DOHH2 (cell line): ENCODE results near the gene PLSCR2.

Experiments
- H3F3A ChIP-seq: fragments of 200-600 bp; sonication (generic), shearing (Covaris generic); 2 replicates; pipeline ENCODE4 v1.6.0; 2016; ENCODE audit warnings: antibody characterized with exemption, mild to moderate bottlenecking; ENCODE audit not compliant: control insufficient read depth, insufficient read depth
- H3K27ac ChIP-seq: fragments of 200-600 bp; sonication (generic); 2 replicates; pipeline ENCODE4 v1.5.1; 2014; ENCODE audit warnings: low read depth, mild to moderate bottlenecking, low read length, moderate library complexity
- H3K27me3 ChIP-seq: fragments of 200-600 bp; sonication (generic); 2 replicates; pipeline ENCODE4 v1.6.1; 2014; ENCODE audit warnings: mild to moderate bottlenecking, low read length, mixed read lengths; ENCODE audit not compliant: control insufficient read depth
- H3K36me3 ChIP-seq: fragments of 200-600 bp; sonication (generic); 2 replicates; pipeline ENCODE4 v1.6.1; 2014; ENCODE audit warnings: mild to moderate bottlenecking, low read length, moderate library complexity, mixed read lengths; ENCODE audit not compliant: control insufficient read depth
- H3K4me1 ChIP-seq: fragments of 200-600 bp; sonication (generic); 2 replicates; pipeline ENCODE4 v1.6.1; 2014; ENCODE audit warnings: mild to moderate bottlenecking, low read length, mixed read lengths; ENCODE audit not compliant: control insufficient read depth
- H3K4me2 ChIP-seq: fragments of 200-600 bp; sonication (generic); 2 replicates; pipeline ENCODE4 v1.6.0; 2014; ENCODE audit warnings: mild to moderate bottlenecking, low read length, moderate library complexity
- H3K4me3 ChIP-seq: fragments of 200-600 bp; sonication (generic); 2 replicates; pipeline ENCODE4 v1.5.1; 2014; ENCODE audit warnings: mild to moderate bottlenecking, low read length, mixed read lengths
- H3K79me2 ChIP-seq: fragments of 200-600 bp; sonication (generic); 2 replicates; pipeline ENCODE4 v1.6.1; 2014; ENCODE audit warnings: mild to moderate bottlenecking, low read length, mixed read lengths; ENCODE audit not compliant: control insufficient read depth
- H3K9me2 ChIP-seq: fragments of 200-600 bp; sonication (generic); replicated peaks from 2 replicates; pipeline ENCODE4 v1.6.1; 2014; ENCODE audit warnings: mild to moderate bottlenecking, low read length, mixed read lengths; ENCODE audit not compliant: control insufficient read depth
- H3K9me3 ChIP-seq: fragments of 200-600 bp; sonication (generic); 2 replicates; pipeline ENCODE4 v1.6.1; 2014; ENCODE audit warnings: antibody characterized with exemption, low read length, mixed read lengths; ENCODE audit not compliant: control insufficient read depth, insufficient read depth
- H4K20me1 ChIP-seq: fragments of 200-600 bp; sonication (generic); 2 replicates; pipeline ENCODE4 v1.6.0; 2014; ENCODE audit warnings: low read depth, mild to moderate bottlenecking, antibody characterized with exemption, low read length, moderate library complexity; ENCODE audit not compliant: control insufficient read depth, insufficient read depth
- CTCF ChIP-seq: fragments of 200-600 bp; sonication (generic); IDR thresholded peaks from one replicate; pipeline ENCODE4 v1.5.1; 2014; ENCODE audit warnings: antibody characterized with exemption, mild to moderate bottlenecking, low read depth, low read length; ENCODE audit not compliant: poor library complexity, severe bottlenecking
- EZH2phosphoT487 ChIP-seq: fragments of 200-600 bp; sonication (generic); IDR thresholded peaks from 2 replicates; pipeline ENCODE4 v1.6.1; 2017; ENCODE audit warnings: borderline replicate concordance, mild to moderate bottlenecking, antibody characterized with exemption, low read length, moderate library complexity, mixed read lengths

The PLSCR2 gene

DNA sequence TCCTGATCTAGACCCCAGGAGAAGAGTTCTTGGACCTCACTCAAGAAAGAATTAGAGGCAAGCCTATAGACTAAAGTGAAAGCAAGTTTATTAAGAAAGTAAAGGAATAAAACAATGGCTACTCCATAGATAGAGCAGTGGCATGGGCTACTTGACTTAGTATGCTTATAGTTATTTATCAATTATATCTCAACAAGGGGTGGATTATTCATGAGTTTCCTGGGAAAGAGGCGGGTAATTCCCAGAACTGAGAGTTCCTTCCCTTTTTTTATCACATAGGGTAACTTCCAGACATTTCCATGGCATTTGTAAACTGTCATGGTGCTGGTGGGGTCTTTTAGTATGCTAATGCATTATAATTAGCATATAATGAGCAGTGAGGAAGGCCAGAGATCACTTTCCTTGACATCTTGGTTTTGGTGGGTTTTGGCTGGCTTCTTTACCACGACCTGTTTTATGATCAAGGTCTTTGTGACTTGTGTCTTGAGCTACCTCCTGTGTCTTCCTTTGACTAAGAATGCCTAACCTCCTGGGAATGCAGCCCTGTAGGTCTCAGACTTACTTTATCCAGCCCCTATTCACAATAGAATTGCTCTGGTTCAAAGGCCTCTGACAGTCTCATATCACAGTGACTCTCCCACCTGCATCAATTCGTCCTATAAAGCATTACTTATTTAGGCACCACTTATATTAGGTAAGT, 35.3 kb upstream of the PLSCR2 start:
- Histone ChIP-seq H3K9me3 (no peaks in the 10 kb centered on the region), H3K4me2 (no peak overlapping the region), H3K27me3 (no peaks in the 10 kb centered on the region), H3K36me3 (no peaks in the 10 kb centered on the region), H3F3A (no peaks in the 10 kb centered on the region), H3K79me2 (no peaks in the 10 kb centered on the region), H3K9me2 (no peaks in the 10 kb centered on the region), H4K20me1 (no peaks in the 10 kb centered on the region), H3K4me3 (no peak overlapping the region), H3K4me1 (no peaks in the 10 kb centered on the region), H3K27ac (no peak overlapping the region)
- no peak for TF ChIP-seq EZH2phosphoT487
- TF ChIP-seq CTCF, result no peak

DNA sequence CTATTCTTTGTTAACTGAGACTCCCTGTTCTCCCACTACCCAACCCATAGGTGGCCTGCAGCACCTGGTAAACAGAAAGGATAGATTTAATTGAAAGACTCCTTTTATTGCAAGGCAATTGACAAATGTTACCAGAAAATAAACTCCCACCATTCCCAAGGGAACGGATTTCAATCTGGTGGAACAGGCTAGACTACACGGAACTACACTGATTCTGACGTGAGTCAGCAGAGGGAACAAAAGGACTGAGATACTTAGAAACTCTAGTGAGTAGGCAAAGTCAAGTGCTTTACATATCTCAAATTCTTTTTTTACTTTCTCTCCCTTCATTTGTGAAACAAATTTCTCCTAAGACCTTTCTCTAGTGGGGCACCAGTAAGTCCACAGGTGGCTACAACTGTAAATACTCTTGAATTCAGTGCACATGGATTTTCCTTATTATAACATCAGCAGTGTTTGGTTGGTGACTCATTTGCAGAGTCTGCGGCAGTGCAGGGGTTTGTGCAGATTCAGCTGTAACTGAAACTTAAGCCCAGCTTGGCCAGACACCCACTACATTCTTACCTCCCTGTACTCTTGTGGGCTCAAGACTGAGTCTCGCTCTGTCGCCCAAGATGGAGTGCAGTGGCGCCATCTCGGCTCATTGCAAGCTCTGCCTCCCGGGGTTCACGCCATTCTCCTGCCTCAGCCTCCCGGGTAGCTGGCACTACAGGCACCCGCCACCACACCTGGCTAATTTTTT, 34.3 kb upstream of the PLSCR2 start:
- Histone ChIP-seq H4K20me1 (no peaks in the 10 kb centered on the region), H3F3A (no peaks in the 10 kb centered on the region), H3K27me3 (no peaks in the 10 kb centered on the region), H3K36me3 (no peaks in the 10 kb centered on the region), H3K79me2 (no peaks in the 10 kb centered on the region), H3K9me2 (no peaks in the 10 kb centered on the region), H3K4me3 (no peak overlapping the region), H3K9me3 (no peaks in the 10 kb centered on the region), H3K4me2 (no peak overlapping the region), H3K27ac (no peak overlapping the region), H3K4me1 (no peaks in the 10 kb centered on the region)
- TF ChIP-seq EZH2phosphoT487, result no peak
- TF ChIP-seq CTCF, result no peak

DNA sequence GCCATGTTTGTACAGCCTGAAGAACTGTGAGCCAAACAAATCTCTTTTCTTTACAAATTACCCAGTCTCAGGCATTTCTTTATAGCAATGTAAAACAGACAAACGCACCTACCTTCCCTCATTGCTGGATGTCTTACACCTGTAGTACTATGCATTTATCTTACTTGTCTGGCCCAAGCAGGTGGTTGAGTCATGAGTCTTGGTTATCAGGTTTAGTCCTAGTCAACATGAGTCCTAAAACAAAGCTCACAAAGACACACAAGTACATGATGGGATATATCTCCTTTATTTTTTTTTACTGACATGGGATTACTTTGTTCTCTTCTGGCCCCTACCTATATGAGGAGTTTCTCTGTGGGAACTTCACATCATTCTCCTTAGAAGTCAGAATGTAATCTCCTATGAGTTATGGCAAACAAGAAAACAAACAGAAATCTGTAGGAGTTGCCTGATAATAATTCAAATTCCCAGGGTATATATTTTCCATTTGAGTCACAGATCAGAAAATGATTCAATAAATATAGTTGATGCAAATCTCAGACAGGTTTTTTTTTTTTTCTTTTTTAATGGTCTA, 33.6 kb upstream of the PLSCR2 start:
- TF ChIP-seq EZH2phosphoT487 (no peak), CTCF (no peak)
- Histone ChIP-seq H3K27me3 (no peaks in the 10 kb centered on the region), H3K27ac (no peak overlapping the region), H3K9me2 (no peaks in the 10 kb centered on the region), H3K9me3 (no peaks in the 10 kb centered on the region), H3K36me3 (no peaks in the 10 kb centered on the region), H3K79me2 (no peaks in the 10 kb centered on the region), H3K4me2 (no peak overlapping the region), H3K4me1 (no peaks in the 10 kb centered on the region), H4K20me1 (no peaks in the 10 kb centered on the region), H3F3A (no peaks in the 10 kb centered on the region), H3K4me3 (no peak overlapping the region)
